ENCODE measurements around the gene UAP1L1. TPM values are rescaled to one million over a fixed set of nuclear protein-coding genes. Genes with fewer than 3 reads are reported as not detected.
A peak's percentile ranks its signal among the peaks of the same experiment; 100 is the strongest.

Gene UAP1L1
- total and polyA plus RNA-seq, 2 of the 4 experiments (the other 2 are of a cell fraction), result 2.3 to 9.8 TPM

GRCh38 chr9:137084526-137084925 is 7.2 kb downstream of the UAP1L1 start:
- in situ Hi-C loops (cut with MboI; ENCODE audit: low sequenced_read_pairs) (no loop called here), intact Hi-C loops (cut with micrococcal nuclease) (no loop called here), dilution Hi-C loops (cut with HindIII; ENCODE audit: low sequenced_read_pairs, unreplicated experiment) (no loop called here)
- ATAC-seq (ENCODE audit: low read depth), result no peak
- no peak overlapping the region for H3K56ac ChIP-seq (ENCODE audit: extremely low read depth, insufficient read depth, low read length)
- H2BK5ac ChIP-seq (ENCODE audit: low read depth, low read length, poor library complexity, severe bottlenecking), result peak overlapping the region; percentile 87
- no peak overlapping the region; a peak in 1 of 4 replicates for H4K8ac ChIP-seq (ENCODE audit: low read depth in 2 of 2, low read length in 2 of 2)
- H4K5ac ChIP-seq (ENCODE audit: low read depth, low read length), result no peak overlapping the region
- no peak overlapping the region for H2BK15ac ChIP-seq (ENCODE audit: low read depth, low read length)
- peak overlapping the region; percentile 84 for H2AK5ac ChIP-seq (ENCODE audit: low read depth, low read length)
- peaks cover 15% of the 10 kb centered on the region for H3K4me1 ChIP-seq (ENCODE audit: control insufficient read depth, insufficient read depth, low read length)
- no peaks in the 10 kb centered on the region for H4K20me1 ChIP-seq (ENCODE audit: insufficient read depth, low read length)
- H3K9ac ChIP-seq (ENCODE audit: low read depth, low read length), result no peak overlapping the region
- TF ChIP-seq SMC3 (IDR thresholded peaks at IDR 0.05; ENCODE audit: low read depth, low read length), result no peak
- no peak for TF ChIP-seq MAFK (IDR thresholded peaks at IDR 0.05; ENCODE audit: low read depth, low read length)
- no peak for TF ChIP-seq NFE2L2 (IDR thresholded peaks at IDR 0.05; ENCODE audit: low read depth, low read length)
- TF ChIP-seq CEBPB (IDR thresholded peaks at IDR 0.05; ENCODE audit: low read depth, low read length), result no peak
- no peak for TF ChIP-seq USF2 (IDR thresholded peaks at IDR 0.05; ENCODE audit: low read depth, low read length)
- TF ChIP-seq MXI1 (IDR thresholded peaks at IDR 0.05; ENCODE audit: borderline replicate concordance, low read depth, low read length), result no peak
- no peak for TF ChIP-seq RFX5 (IDR thresholded peaks at IDR 0.05; ENCODE audit: low read depth, low read length)
- no peak for TF ChIP-seq RAD21 (IDR thresholded peaks at IDR 0.05; ENCODE audit: low read length)
- TF ChIP-seq BHLHE40 (IDR thresholded peaks at IDR 0.05; ENCODE audit: low read depth, low read length), result no peak
- no peak overlapping the region for H2AFZ ChIP-seq (replicated peaks; ENCODE audit: low read length, poor library complexity)
- BruUV-seq (replicated peaks), result no TSS peak
- H4K91ac ChIP-seq (ENCODE audit: insufficient read depth, low read depth, low read length), result 0 out of 2 replicates have a peak overlapping the region, but pooled peaks have one; percentile 2
- peaks cover 25 to 48% of the 10 kb centered on the region in 2 experiments for H3K79me1 ChIP-seq (ENCODE audit: low read depth in 1 of 2, low read length in 2 of 2)
- H3K9me1 ChIP-seq (ENCODE audit: insufficient read depth, low read length), result peaks cover 6% of the 10 kb centered on the region
- POLR2A ChIA-PET (ENCODE audit: unreplicated experiment), result no interaction called here
- H3K4ac ChIP-seq (ENCODE audit: low read depth, low read length), result no peak overlapping the region
- H3K14ac ChIP-seq (replicated peaks; ENCODE audit: low read depth, low read length), result no peak overlapping the region
- CTCF ChIA-PET, result no interaction called here
- no peak overlapping the region for H3K4me2 ChIP-seq (ENCODE audit: low read depth, low read length)
- no peak overlapping the region for H3K23ac ChIP-seq (ENCODE audit: low read depth, low read length)
- H3K36me3 ChIP-seq (ENCODE audit: control insufficient read depth, insufficient read depth, low read length), result peaks cover 18% of the 10 kb centered on the region; the same call in 1 of the 2 replicates
- H3K27ac ChIP-seq (ENCODE audit: insufficient read depth, low read length), result no peak overlapping the region
- no peak for DNase-seq
- H2BK120ac ChIP-seq (ENCODE audit: low read depth, low read length), result no peak overlapping the region
- H3K4me3 ChIP-seq (ENCODE audit: insufficient read depth, low read depth, low read length), result no peak overlapping the region
- no peak overlapping the region for H2BK20ac ChIP-seq (ENCODE audit: low read depth, low read length)
- peak overlapping the region; percentile 29 for H2AK9ac ChIP-seq (replicated peaks; ENCODE audit: low read depth, low read length, poor library complexity)
- no CpG with 5 or more reads among the region's 9 CpGs for WGBS, 2 experiments (ENCODE audit: extremely low coverage in 2 of 2, insufficient read length in 1 of 2)
- H3K9me3 ChIP-seq (ENCODE audit: control insufficient read depth, insufficient read depth, low read length), result no peaks in the 10 kb centered on the region
- H3K18ac ChIP-seq (ENCODE audit: low read depth, low read length), result no peak overlapping the region
- H3K27me3 ChIP-seq (ENCODE audit: control insufficient read depth, insufficient read depth, low read length), result no peaks in the 10 kb centered on the region
